ENCODE data around the gene ACSF3.

Gene ACSF3

DNA sequence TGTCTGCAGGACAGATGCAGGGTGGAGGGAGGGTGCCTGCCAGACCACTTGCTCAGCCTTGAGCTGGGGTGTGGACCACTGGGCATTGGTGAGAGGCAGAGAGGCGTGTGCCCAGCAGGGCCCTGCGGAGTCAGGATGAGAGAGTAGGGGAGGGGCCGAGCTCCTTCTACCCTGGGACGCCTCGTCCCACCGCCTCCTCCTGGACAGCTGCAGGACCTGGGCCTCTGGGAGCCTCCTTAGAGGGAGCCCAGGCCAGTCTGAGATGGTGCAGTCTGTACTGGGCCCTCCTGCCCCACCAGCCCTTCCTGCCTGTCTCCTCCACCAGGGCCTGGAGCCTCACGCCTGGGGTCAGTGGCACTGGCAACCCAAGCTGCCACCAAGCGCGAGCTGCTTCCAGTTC is 35.9 kb upstream of the ACSF3 start:
- Histone ChIP-seq H3K4me3 (replicated peaks; ENCODE audit: low read depth, low read length) (no peak overlapping the region), H3K36me3 (ENCODE audit: control insufficient read depth, insufficient read depth, low read length) (no peaks in the 10 kb centered on the region), H3K27me3 (replicated peaks; ENCODE audit: control insufficient read depth, insufficient read depth, low read length) (no peaks in the 10 kb centered on the region; the same call in 1 of the 2 replicates)
- TF ChIP-seq, protein P1, sequence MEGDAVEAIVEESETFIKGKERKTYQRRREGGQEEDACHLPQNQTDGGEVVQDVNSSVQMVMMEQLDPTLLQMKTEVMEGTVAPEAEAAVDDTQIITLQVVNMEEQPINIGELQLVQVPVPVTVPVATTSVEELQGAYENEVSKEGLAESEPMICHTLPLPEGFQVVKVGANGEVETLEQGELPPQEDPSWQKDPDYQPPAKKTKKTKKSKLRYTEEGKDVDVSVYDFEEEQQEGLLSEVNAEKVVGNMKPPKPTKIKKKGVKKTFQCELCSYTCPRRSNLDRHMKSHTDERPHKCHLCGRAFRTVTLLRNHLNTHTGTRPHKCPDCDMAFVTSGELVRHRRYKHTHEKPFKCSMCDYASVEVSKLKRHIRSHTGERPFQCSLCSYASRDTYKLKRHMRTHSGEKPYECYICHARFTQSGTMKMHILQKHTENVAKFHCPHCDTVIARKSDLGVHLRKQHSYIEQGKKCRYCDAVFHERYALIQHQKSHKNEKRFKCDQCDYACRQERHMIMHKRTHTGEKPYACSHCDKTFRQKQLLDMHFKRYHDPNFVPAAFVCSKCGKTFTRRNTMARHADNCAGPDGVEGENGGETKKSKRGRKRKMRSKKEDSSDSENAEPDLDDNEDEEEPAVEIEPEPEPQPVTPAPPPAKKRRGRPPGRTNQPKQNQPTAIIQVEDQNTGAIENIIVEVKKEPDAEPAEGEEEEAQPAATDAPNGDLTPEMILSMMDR (IDR thresholded peaks at IDR 0.05; ENCODE audit: insufficient read depth, low read length, poor library complexity, severe bottlenecking): no peak
- no peak for DNase-seq (ENCODE audit: extremely low read depth, insufficient read length)

DNA sequence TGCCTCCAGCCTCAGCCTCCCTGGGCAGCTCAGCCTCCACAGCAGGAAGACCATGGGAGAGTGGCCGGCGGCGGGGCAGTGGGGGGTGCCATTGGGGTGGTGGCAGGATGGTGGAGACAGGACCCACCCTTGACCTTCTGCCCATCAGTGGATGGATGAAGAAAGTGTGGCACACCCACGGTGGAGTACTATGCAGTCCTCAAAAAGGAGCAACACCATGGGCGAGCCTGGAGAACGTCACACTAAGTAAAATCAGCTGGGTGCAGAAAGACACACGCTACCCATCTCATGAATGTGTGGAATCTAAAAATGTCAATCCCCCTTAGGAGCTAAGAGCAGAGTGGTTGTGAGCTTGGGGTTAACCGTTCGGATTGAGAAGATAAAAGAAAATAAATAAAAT is 34.8 kb upstream of the ACSF3 start:
- H3K36me3 ChIP-seq (ENCODE audit: control insufficient read depth, insufficient read depth, low read length): no peaks in the 10 kb centered on the region
- no peak for DNase-seq (ENCODE audit: extremely low read depth, insufficient read length)
- no peaks in the 10 kb centered on the region; the same call in 1 of the 2 replicates for H3K27me3 ChIP-seq (replicated peaks; ENCODE audit: control insufficient read depth, insufficient read depth, low read length)
- H3K4me3 ChIP-seq (replicated peaks; ENCODE audit: low read depth, low read length): no peak overlapping the region
- TF ChIP-seq, protein P1 (IDR thresholded peaks at IDR 0.05; ENCODE audit: insufficient read depth, low read length, poor library complexity, severe bottlenecking): no peak

DNA sequence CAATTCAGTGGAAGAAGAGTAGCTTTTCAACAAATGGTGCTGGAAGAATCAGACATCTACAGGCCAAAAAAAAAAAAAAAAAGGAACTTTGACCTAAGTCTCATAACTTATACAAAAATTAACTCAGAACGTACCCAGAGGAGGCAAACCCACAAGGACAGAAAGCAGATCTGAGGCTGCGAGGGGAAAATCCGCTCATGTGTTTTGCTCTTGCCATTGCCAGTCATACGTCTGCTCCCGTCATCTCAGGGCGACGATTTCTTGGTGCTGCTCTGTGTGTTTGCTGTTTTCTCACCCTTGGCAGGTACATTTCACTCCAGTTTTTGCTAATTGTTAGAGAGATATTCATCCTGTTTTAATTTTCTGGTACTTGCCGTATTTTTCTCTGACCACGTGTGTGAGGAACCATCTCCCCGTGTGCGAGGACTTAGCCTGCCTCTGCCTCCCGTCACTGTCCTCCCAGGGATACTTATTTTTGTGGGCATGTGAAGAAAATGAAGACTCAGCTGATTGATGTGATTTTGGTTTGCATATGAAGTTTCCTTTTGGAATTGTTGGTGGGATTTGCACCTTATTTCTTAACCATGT is 33.4 kb upstream of the ACSF3 start:
- TF ChIP-seq, protein P1 (IDR thresholded peaks at IDR 0.05; ENCODE audit: insufficient read depth, low read length, poor library complexity, severe bottlenecking): no peak
- no peaks in the 10 kb centered on the region; the same call in 1 of the 2 replicates for H3K27me3 ChIP-seq (replicated peaks; ENCODE audit: control insufficient read depth, insufficient read depth, low read length)
- no peak overlapping the region; the same call in 1 of the 2 replicates for H3K4me3 ChIP-seq (replicated peaks; ENCODE audit: low read depth, low read length)
- H3K36me3 ChIP-seq (ENCODE audit: control insufficient read depth, insufficient read depth, low read length): no peaks in the 10 kb centered on the region
- no peak for DNase-seq (ENCODE audit: extremely low read depth, insufficient read length)

DNA sequence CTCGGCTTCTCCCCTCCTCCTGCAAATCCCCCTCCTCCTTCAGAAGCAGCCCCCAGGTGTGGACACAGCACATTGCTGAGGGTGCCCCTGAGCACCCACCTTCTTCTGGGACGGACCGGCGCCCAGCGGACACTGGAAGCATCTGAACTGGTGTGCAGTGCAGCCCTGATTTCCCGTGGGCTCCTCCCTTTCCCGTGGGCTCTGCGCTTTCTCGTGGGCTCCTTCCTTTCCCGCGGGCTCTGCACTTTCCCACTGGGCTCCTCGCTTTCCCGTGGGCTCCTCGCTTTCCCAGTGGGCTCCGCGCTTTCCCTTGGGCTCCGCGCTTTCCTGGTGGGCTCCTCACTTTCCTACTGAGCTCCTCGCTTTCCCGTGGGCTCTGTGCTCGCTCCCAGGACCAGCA is 32.6 kb upstream of the ACSF3 start:
- no peak overlapping the region for H3K4me3 ChIP-seq (replicated peaks; ENCODE audit: low read depth, low read length)
- no peaks in the 10 kb centered on the region for H3K27me3 ChIP-seq (replicated peaks; ENCODE audit: control insufficient read depth, insufficient read depth, low read length)
- DNase-seq (ENCODE audit: extremely low read depth, insufficient read length): no peak
- H3K36me3 ChIP-seq (ENCODE audit: control insufficient read depth, insufficient read depth, low read length): no peaks in the 10 kb centered on the region
- TF ChIP-seq, protein P1 (IDR thresholded peaks at IDR 0.05; ENCODE audit: insufficient read depth, low read length, poor library complexity, severe bottlenecking): no peak

DNA sequence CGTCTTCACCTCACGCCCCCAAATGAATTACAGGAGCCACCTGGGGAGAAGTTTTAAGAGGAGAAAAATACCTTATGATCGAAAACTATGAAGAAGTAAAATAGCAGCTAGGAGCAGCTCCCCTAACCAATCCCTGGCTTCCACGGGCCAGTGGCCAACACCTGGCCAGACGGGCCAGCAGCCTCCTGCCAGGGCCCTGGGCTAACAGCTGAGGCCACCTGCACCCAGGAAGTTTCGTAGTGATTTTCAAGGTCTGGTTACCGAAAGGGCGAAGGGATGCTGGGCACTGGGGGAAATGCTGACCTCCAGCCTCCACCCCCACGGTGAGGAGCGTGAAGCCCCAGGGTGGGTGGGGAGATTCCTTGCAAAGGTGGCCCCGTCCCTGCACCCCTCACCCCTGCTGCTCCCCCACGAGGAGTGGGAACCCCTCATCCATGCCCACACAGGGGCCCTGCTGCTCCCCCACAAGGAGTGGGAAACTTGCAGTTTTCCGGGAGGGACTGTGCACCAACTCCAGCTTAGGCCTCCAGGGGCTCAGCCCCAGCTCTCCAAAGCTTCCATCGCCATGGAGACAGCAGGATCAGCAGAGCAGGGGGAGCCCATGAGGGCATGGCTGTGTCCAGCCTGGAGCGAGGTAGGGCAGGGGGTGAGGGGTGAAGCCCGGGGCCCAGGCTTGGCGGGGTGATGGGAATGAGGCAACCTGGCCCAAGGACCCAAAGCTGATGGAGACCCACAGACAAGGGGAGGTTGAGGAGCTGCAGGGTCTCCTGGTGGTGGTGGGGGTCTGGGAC is 31.9 kb upstream of the ACSF3 start:
- no peak for DNase-seq (ENCODE audit: extremely low read depth, insufficient read length)
- Histone ChIP-seq H3K4me3 (replicated peaks; ENCODE audit: low read depth, low read length) (no peak overlapping the region), H3K36me3 (ENCODE audit: control insufficient read depth, insufficient read depth, low read length) (no peaks in the 10 kb centered on the region), H3K27me3 (replicated peaks; ENCODE audit: control insufficient read depth, insufficient read depth, low read length) (no peaks in the 10 kb centered on the region)
- TF ChIP-seq, protein P1 (IDR thresholded peaks at IDR 0.05; ENCODE audit: insufficient read depth, low read length, poor library complexity, severe bottlenecking): no peak
